BE2C (cell line): Measurements from ENCODE around the gene TESPA1.
"Not testable (repeated sequence)": the region's sequence is repeated elsewhere in the genome, so short reads cannot be mapped to it uniquely, and the experiment has no call there.

Experiments
- DNase-seq: peaks from one replicate; pipeline ENCODE4 v3.0.0-alpha.2; 2020
- H3K27me3 ChIP-seq: fragments of 250-450 bp; sonication (Bioruptor Pico); 2 replicates; pipeline ENCODE4 v1.5.1; 2020; ENCODE audit warnings: mild to moderate bottlenecking
- H3K36me3 ChIP-seq: fragments of 250-450 bp; sonication (Bioruptor Pico); 2 replicates; pipeline ENCODE4 v1.5.1; 2020; ENCODE audit warnings: mild to moderate bottlenecking
- H3K4me1 ChIP-seq: fragments of 250-450 bp; sonication (Bioruptor Pico); 2 replicates; pipeline ENCODE4 v1.5.1; 2020
- H3K4me3 ChIP-seq: 2 replicates; pipeline ENCODE4 v1.5.1; 2011; ENCODE audit warnings: low read depth, low read length
- H3K9me3 ChIP-seq: fragments of 250-450 bp; sonication (Bioruptor Pico); 2 replicates; pipeline ENCODE4 v1.5.1; 2020
- CTCF ChIP-seq: IDR thresholded peaks from 2 replicates; pipeline ENCODE4 v1.5.1; 2012; ENCODE audit warnings: mild to moderate bottlenecking, low read depth, low read length

Gene TESPA1

DNA sequence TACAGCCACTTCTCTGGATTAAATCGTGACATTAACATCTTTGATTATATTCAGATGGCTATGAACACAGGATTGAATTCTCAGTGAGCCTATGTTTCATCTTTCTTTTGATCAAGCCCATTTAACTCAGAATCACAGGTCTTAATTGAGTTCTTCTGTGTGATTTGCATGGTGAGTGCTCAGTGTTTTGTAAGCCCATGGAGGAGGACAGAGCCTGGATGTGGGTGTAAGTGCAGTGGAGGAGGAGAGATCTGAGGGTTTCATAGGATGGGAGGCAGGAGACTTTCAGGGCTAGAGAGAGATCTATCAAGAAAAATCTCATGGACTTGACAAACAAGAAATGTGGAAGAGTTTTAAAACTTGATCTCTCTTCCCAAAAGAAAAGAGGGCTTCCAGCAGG is 5.3 kb upstream of the TESPA1 start:
- DNase-seq: no peak
- no peak for TF ChIP-seq CTCF
- H3K4me1 ChIP-seq: no peaks in the 10 kb centered on the region
- H3K36me3 ChIP-seq: no peaks in the 10 kb centered on the region
- no peak overlapping the region for H3K4me3 ChIP-seq
- H3K9me3 ChIP-seq: no peaks in the 10 kb centered on the region
- peaks cover 1% of the 10 kb centered on the region for H3K27me3 ChIP-seq

GRCh38 chr12:54988402-54989054 is 4.0 kb upstream of the TESPA1 start:
- Histone ChIP-seq H3K4me1 (no peaks in the 10 kb centered on the region), H3K4me3 (no peak overlapping the region)
- TF ChIP-seq CTCF: no peak

DNA sequence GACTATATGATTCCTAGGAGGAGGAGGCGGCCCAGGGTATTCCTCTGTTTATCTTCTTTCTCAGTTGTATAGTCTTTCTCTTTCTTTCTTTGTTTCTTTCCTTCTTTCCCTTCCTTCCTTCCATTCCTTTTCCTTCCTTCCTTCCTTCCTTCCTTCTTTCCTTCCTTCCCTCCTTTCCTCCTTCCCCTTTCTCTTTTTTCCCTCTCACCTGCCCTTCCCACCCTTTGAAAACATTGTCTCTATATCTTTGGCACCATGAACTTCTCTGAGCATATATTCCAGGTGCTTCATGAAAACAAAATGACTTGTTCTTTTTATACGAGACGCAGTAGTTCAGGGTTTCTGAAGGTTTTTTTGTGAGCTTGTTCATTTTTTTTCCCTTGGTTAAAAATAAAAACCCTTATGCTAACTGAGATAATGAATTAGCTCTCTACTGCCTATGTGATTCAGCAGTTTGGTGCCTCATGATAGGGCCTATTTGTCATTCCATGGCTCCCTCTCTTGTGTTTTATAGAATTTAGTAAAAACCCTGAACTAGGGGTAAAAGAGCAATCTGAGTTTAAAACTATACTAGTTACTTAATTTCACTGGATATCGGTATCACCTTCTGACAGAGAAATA is 3.2 kb upstream of the TESPA1 start:
- DNase-seq: no peak
- Histone ChIP-seq H3K27me3 (peaks cover 9% of the 10 kb centered on the region), H3K4me1 (no peaks in the 10 kb centered on the region), H3K4me3 (no peak overlapping the region), H3K9me3 (no peaks in the 10 kb centered on the region), H3K36me3 (no peaks in the 10 kb centered on the region)
- TF ChIP-seq CTCF: no peak

More at GRCh38 chr12:54988402-54989054, 4.0 kb upstream of the TESPA1 start:
- DNase-seq: peak; percentile 62
- no peaks in the 10 kb centered on the region for H3K9me3 ChIP-seq
- peaks cover 9% of the 10 kb centered on the region for H3K27me3 ChIP-seq
- H3K36me3 ChIP-seq: no peaks in the 10 kb centered on the region

- not testable (repeated sequence) for H3K9me3 ChIP-seq, H3K27me3 ChIP-seq, H3K4me1 ChIP-seq, H3K36me3 ChIP-seq, DNase-seq, H3K4me3 ChIP-seq
Observed at GRCh38 chr12:54986773-54987172, 2.2 kb upstream of the TESPA1 start.

GRCh38 chr12:54983536-54984101 is 943 bp downstream of the TESPA1 start:
- no peak for DNase-seq
- H3K4me1 ChIP-seq: no peaks in the 10 kb centered on the region
- TF ChIP-seq CTCF: no peak
- H3K9me3 ChIP-seq: no peaks in the 10 kb centered on the region
- no peaks in the 10 kb centered on the region for H3K36me3 ChIP-seq
- H3K4me3 ChIP-seq: no peak overlapping the region
- H3K27me3 ChIP-seq: peaks cover 13% of the 10 kb centered on the region

DNA sequence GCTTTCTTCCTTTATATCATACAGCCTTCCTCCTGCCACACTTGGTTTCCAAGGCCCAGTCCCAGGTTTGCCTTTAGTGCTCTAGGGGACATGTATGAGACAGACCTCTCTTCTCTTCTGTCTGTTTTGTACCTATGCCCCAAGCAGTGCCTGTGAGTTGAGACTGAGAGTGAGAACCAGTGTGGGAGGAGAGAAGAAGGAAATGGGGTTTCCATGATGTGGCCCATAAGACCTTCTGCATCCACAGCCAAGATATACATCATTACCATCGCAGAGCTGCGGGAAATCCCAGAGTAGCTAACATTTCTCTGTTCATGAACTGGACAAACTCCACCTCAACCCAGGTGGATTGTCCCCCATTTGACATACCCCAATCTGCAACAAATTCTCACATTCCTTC is 2.8 kb downstream of the TESPA1 start:
- TF ChIP-seq CTCF: no peak
- DNase-seq: no peak

More for the DNA sequence above, 2.8 kb downstream of the TESPA1 start:
- H3K4me1 ChIP-seq: no peaks in the 10 kb centered on the region
- no peaks in the 10 kb centered on the region for H3K36me3 ChIP-seq
- H3K4me3 ChIP-seq: no peak overlapping the region
- no peaks in the 10 kb centered on the region for H3K9me3 ChIP-seq
- H3K27me3 ChIP-seq: peaks cover 25% of the 10 kb centered on the region
